Measurements from ENCODE around the gene ADGRD1.

ADGRD1 gene

DNA sequence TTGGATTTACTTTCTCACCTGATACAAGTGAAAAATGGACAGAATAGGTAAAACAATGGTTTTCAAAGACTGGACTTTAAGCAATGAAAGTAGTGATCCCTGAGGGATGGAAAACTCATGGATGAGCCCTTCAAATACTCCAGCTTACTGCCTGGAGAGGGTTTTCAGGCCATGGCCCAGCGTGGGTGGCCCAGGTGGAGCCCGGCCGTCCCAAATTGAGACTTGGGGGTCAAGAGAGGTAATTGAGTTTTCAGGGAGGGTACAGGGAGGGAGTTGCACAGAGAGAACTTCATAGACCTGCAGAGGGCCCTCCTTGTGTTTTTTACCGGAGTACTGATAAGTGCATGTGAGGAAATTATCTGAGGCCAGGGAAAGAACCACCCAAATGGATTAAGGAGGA, 44.6 kb upstream of the ADGRD1 start:
- TF ChIP-seq EZH2 (IDR thresholded peaks at IDR 0.05; ENCODE audit: borderline replicate concordance, low read length) = no peak
- TF ChIP-seq, protein P1, sequence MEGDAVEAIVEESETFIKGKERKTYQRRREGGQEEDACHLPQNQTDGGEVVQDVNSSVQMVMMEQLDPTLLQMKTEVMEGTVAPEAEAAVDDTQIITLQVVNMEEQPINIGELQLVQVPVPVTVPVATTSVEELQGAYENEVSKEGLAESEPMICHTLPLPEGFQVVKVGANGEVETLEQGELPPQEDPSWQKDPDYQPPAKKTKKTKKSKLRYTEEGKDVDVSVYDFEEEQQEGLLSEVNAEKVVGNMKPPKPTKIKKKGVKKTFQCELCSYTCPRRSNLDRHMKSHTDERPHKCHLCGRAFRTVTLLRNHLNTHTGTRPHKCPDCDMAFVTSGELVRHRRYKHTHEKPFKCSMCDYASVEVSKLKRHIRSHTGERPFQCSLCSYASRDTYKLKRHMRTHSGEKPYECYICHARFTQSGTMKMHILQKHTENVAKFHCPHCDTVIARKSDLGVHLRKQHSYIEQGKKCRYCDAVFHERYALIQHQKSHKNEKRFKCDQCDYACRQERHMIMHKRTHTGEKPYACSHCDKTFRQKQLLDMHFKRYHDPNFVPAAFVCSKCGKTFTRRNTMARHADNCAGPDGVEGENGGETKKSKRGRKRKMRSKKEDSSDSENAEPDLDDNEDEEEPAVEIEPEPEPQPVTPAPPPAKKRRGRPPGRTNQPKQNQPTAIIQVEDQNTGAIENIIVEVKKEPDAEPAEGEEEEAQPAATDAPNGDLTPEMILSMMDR (IDR thresholded peaks at IDR 0.05; ENCODE audit: low read length) = no peak
- H3K4me3 ChIP-seq (ENCODE audit: low read depth, low read length, poor library complexity, severe bottlenecking) = no peak overlapping the region
- H3K9ac ChIP-seq (ENCODE audit: low read length) = no peak overlapping the region
- H4K20me1 ChIP-seq (ENCODE audit: insufficient read depth, low read length) = no peaks in the 10 kb centered on the region
- H3K4me1 ChIP-seq (ENCODE audit: insufficient read depth, low read length, severe bottlenecking) = no peaks in the 10 kb centered on the region
- no peak overlapping the region for H3K4me2 ChIP-seq (ENCODE audit: low read length)
- no peaks in the 10 kb centered on the region for H3K36me3 ChIP-seq (ENCODE audit: insufficient read depth, low read length)
- no peak overlapping the region for H3K27ac ChIP-seq (ENCODE audit: low read depth, low read length, poor library complexity, severe bottlenecking)
- H3K9me2 ChIP-seq (ENCODE audit: low read depth, low read length) = no peaks in the 10 kb centered on the region
- H2AFZ ChIP-seq (ENCODE audit: low read length) = no peak overlapping the region
- H3F3A ChIP-seq (ENCODE audit: insufficient read depth, low read length) = no peaks in the 10 kb centered on the region
- H3K27me3 ChIP-seq (ENCODE audit: insufficient read depth, low read length) = no peaks in the 10 kb centered on the region; the same call in 1 of the 2 replicates
- no peaks in the 10 kb centered on the region for H3K79me2 ChIP-seq (ENCODE audit: insufficient read depth, low read length)
- H3K9me3 ChIP-seq (ENCODE audit: low read length) = peaks cover 14% of the 10 kb centered on the region

DNA sequence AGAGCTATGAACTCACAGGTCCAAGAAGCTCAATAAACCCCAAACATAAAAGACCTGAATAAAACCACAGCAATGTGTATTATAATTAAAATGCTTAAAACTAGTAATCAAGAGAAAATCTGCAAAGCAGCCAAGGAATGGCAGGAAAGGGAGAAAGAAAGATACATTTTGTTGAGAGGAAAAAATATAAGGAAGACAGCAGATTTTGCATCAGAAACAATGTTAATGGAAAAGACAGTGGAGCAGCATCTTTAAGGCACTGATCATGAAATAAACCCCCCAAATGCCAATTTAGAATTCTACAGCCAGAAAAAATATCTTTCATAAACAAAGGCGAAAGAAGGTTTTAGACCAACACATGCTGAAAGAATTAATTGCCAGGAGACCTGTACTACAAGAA, 42.5 kb upstream of the ADGRD1 start:
- H3K4me1 ChIP-seq (ENCODE audit: insufficient read depth, low read length, severe bottlenecking) = no peaks in the 10 kb centered on the region
- no peak for TF ChIP-seq EZH2 (IDR thresholded peaks at IDR 0.05; ENCODE audit: borderline replicate concordance, low read length)
- TF ChIP-seq, protein P1 (IDR thresholded peaks at IDR 0.05; ENCODE audit: low read length) = no peak
- no peaks in the 10 kb centered on the region for H3K79me2 ChIP-seq (ENCODE audit: insufficient read depth, low read length)
- peaks cover 14% of the 10 kb centered on the region for H3K9me3 ChIP-seq (ENCODE audit: low read length)
- H3F3A ChIP-seq (ENCODE audit: insufficient read depth, low read length) = no peaks in the 10 kb centered on the region
- no peak overlapping the region for H3K4me2 ChIP-seq (ENCODE audit: low read length)
- no peaks in the 10 kb centered on the region for H4K20me1 ChIP-seq (ENCODE audit: insufficient read depth, low read length)
- H3K9me2 ChIP-seq (ENCODE audit: low read depth, low read length) = no peaks in the 10 kb centered on the region
- no peak overlapping the region for H3K27ac ChIP-seq (ENCODE audit: low read depth, low read length, poor library complexity, severe bottlenecking)
- no peak overlapping the region for H3K4me3 ChIP-seq (ENCODE audit: low read depth, low read length, poor library complexity, severe bottlenecking)
- H3K36me3 ChIP-seq (ENCODE audit: insufficient read depth, low read length) = no peaks in the 10 kb centered on the region
- no peak overlapping the region for H2AFZ ChIP-seq (ENCODE audit: low read length)
- no peaks in the 10 kb centered on the region; the same call in 1 of the 2 replicates for H3K27me3 ChIP-seq (ENCODE audit: insufficient read depth, low read length)
- H3K9ac ChIP-seq (ENCODE audit: low read length) = no peak overlapping the region

DNA sequence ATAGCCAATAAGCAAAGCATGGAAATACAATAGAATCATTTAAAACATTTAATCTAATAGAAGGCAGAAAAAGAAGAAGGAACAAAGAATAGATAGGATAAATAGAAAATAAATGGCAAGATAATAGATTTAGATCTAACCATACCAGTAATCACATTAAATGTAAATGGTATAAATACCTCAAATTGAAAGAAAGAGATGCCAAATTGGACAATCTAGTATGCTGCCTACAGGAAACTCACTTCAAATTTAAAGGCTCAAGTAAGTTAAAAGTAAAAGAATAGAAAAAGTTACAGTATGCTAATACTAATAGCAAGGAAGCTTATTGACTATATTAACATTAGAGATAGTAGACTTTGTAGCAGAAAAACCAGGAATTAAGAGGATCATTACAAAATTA, 41.8 kb upstream of the ADGRD1 start:
- H3K9me2 ChIP-seq (ENCODE audit: low read depth, low read length) = no peaks in the 10 kb centered on the region
- TF ChIP-seq EZH2 (IDR thresholded peaks at IDR 0.05; ENCODE audit: borderline replicate concordance, low read length) = no peak
- TF ChIP-seq, protein P1 (IDR thresholded peaks at IDR 0.05; ENCODE audit: low read length) = no peak
- H3K4me3 ChIP-seq (ENCODE audit: low read depth, low read length, poor library complexity, severe bottlenecking) = no peak overlapping the region
- H3K9ac ChIP-seq (ENCODE audit: low read length) = no peak overlapping the region
- peaks cover 14% of the 10 kb centered on the region for H3K9me3 ChIP-seq (ENCODE audit: low read length)
- H3K79me2 ChIP-seq (ENCODE audit: insufficient read depth, low read length) = no peaks in the 10 kb centered on the region
- no peak overlapping the region for H3K27ac ChIP-seq (ENCODE audit: low read depth, low read length, poor library complexity, severe bottlenecking)
- no peaks in the 10 kb centered on the region for H3F3A ChIP-seq (ENCODE audit: insufficient read depth, low read length)
- no peaks in the 10 kb centered on the region for H3K36me3 ChIP-seq (ENCODE audit: insufficient read depth, low read length)
- H3K4me2 ChIP-seq (ENCODE audit: low read length) = no peak overlapping the region
- no peaks in the 10 kb centered on the region; the same call in 1 of the 2 replicates for H3K27me3 ChIP-seq (ENCODE audit: insufficient read depth, low read length)
- H2AFZ ChIP-seq (ENCODE audit: low read length) = no peak overlapping the region
- H3K4me1 ChIP-seq (ENCODE audit: insufficient read depth, low read length, severe bottlenecking) = peaks cover 6% of the 10 kb centered on the region
- no peaks in the 10 kb centered on the region for H4K20me1 ChIP-seq (ENCODE audit: insufficient read depth, low read length)

All from OCI-LY1 (cell line).